Measurements from ENCODE around the gene UTP14C.
"Not testable (repeated sequence)": the region's sequence is repeated elsewhere in the genome, so short reads cannot be mapped to it uniquely, and the experiment has no call there.

UTP14C gene, protein sequence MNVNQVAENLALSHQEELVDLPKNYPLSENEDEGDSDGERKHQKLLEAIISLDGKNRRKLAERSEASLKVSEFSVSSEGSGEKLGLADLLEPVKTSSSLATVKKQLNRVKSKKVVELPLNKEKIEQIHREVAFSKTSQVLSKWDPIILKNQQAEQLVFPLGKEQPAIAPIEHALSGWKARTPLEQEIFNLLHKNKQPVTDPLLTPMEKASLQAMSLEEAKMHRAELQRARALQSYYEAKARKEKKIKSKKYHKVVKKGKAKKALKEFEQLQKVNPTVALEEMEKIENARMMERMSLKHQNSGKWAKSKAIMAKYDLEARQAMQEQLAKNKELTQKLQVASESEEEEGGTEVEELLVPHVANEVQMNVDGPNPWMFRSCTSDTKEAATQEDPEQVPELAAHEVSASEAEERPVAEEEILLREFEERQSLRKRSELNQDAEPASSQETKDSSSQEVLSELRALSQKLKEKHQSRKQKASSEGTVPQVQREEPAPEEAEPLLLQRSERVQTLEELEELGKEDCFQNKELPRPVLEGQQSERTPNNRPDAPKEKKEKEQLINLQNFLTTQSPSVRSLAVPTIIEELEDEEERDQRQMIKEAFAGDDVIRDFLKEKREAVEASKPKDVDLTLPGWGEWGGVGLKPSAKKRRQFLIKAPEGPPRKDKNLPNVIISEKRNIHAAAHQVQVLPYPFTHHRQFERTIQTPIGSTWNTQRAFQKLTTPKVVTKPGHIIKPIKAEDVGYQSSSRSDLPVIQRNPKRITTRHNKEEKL

DNA sequence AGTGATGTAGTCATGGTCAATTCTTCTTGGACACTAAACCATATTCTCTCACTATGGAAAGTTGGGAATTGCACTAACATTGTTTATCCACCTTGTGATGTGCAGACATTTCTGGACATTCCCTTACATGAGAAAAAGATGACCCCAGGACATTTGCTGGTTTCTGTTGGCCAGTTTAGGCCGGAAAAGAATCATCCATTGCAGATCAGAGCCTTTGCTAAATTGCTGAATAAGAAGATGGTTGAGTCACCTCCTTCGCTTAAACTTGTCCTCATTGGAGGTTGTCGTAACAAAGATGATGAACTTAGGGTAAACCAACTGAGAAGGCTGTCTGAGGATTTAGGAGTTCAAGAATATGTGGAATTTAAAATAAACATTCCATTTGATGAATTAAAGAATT is at the start of gene UTP14C:
Gene UTP14C, plus strand, starts transcription at position 211 of the 400 bp plus-strand sequence. CDS start 4,114 bp downstream, outside the sequence.
- no peak for DNase-seq

DNA sequence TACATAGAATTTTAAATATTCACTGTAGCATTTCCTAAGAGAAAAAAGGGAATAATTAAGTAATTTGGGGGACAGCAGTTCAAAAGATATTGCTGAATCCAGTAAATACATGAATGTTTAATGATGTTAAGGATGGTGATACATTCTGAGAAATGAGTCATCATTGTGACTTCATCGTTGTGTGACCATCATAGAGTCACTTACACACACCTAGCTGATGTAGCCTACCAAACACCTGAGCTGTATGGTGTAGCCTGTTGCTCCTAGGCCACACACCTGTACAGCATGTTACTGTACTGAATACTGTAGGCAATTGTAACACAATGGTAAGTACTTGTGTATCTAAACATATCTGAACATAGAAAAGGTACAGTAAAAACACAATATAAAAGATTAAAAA is 48.1 kb upstream of the UTP14C start:
- no peak for DNase-seq

DNA sequence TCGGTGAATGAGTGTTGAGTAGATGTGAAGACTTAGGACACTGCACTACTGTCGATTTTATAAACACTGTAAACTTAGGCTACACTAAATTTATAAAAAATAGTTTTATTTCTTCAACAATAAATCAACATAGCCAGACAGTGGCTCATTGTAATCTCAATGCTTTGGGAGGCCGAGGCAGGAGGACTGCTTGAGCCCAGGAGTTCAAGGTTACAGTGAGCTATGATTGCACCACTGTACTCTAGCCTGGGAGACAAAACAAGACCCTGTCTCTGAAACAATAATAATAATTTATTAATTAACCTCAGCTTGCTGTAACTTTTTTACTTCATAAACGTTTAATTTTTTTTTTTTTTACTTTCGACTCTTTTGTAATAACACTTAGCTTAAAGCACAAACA is 47.6 kb upstream of the UTP14C start:
- no peak for DNase-seq

DNA sequence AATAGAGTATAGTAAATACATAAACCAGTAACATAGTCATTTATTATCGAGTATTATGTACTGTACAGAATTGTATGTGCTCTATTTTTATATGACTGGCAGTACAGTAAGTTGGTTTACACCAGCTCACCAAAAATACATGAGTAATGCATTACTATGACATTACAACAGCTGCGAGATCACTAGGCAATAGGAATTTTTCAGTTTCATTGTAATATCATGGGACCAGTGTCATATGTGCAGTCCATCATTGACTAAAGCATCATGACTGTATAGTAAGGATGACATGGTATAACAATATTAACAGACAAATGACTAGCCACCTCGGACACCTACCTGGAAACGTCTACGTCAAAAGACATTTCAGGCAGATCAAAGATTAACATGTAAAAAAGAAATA is 46.9 kb upstream of the UTP14C start:
- DNase-seq: no peak

DNA sequence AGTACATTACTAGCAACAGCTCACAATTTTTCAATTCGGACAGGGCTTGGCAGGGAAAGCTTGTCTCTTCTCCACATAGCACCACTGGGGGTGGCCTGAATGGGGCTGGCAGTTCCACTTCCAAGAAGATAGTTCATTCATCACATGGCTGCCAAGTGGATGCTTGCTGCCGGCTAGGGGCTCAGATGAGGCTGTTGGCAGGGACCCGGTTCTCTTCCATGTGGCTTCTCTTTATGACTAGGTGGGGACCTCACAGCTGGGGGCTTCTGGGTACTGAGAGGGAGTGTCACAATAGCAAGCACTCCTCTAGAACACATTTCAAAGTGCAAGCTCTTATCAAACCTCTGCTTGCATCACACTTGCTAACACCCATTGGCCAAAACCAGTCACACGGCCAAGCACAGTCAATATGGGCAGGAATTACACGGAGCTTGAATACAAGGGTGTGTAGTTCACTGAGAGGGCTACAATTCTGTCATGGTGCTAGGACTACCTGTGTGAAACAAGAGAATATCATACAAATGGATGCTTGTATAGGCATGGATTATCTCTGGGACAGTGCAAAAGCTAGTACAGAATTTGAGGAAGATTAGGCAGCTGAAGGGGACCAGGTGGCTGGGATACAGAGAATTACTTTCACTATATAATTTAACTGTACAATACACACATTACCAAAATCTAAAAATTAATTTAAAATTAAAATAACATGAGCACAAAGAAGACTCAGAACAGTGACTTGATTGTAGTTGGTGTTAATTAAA is 45.5 kb upstream of the UTP14C start:
- no peak for DNase-seq

DNA sequence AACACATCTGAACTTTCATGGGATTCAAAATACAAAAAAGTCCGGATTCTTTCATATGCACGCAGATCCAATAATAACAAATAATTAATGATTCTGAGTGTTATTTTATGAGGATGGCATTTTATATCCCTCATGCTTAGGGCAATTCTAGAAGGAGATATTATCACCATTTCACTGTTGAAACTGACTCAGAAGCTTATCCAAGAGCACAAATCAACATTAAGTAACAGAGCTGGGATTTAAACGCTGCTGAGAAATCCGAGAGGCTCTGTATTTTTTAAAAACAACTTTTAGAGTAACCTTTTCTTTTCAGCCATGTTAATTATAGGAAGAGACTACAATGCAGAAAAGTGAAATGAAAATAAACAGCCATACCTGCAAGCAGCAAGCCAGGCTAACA is 43.6 kb upstream of the UTP14C start:
- DNase-seq: no peak

DNA sequence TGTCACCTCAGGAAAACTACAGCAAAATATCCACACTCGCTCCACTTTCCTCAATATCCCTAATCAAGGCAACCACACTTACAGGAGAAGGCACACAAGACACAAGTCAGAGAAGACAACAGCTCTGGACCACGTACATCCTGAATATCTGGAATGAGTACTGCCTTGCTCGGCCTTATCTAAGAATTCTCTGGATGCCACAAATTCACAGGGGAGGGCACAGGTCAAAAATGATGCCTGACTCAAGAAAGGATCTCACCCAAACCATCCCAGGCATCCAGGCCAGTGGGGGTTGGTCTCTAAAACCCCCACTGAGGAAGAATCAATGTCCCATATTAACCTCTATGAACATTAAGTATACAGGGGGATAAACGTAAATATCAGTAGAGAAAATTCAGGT is 43.1 kb upstream of the UTP14C start:
- no peak for DNase-seq

DNA sequence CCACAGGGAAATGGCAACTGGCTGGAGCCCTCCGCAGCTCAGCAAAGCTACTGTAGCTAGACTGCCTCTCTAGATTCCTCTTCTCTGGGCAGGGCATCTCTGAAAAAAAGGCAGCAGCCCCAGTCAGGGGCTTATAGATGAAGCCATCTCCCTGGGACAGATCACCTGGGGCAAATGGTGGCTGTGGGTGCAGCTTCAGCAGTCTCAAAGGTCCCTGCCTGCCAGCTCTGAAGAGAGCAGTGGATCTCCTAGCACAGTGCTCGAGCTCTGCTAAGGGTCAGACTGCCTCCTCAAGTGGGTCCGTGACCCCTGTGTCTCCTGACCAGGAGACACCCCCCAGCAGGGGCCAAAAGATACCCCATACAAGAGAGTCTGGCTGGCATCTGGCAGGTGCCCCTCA is 41.2 kb upstream of the UTP14C start:
- not testable (repeated sequence) for DNase-seq

DNA sequence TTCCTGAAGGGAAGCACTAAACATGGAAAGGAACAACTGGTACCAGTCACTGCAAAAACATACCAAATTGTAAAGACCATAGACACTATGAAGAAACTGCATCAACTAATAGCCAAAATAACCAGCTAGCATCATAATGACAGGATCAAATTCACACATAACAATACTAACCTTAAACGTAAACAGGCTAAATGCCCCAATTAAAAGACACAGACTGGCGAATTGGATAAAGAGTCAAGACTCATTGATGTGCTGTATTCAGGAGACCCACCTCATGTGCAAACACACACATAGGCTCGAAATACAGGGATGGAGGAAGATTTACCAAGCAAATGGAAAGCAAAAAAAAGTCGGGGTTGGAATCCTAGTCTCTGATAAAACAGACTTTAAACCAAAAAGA is 39.6 kb upstream of the UTP14C start:
- DNase-seq: not testable (repeated sequence)

DNA sequence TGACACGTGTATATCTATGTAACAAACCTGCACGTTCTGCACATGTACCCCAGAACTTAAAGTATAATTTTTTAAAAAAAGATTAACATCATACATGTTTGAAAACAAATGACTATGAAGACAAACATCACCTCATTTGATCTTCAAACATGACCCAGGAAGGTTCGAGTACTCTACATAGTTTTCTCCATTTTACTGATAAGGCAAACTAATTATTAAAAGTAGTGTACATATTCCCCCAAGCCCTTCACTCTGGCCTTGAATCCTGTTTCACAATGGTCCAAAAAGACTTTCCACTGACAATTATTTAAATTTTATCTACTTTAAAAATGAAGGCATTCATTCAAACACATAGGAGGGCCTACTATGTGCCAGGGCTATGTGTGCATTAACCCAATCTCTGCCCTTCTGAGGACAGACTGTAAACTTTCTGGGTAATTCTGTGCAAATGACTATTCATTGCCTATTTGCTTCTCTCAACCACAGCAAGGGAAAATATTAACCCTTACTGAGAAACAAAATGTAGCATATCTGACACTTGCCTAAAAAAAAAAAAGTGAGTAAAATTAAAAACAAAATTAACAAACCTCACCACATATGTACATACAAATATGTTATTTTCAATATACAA is 35.4 kb upstream of the UTP14C start:
- no peak for DNase-seq

DNA sequence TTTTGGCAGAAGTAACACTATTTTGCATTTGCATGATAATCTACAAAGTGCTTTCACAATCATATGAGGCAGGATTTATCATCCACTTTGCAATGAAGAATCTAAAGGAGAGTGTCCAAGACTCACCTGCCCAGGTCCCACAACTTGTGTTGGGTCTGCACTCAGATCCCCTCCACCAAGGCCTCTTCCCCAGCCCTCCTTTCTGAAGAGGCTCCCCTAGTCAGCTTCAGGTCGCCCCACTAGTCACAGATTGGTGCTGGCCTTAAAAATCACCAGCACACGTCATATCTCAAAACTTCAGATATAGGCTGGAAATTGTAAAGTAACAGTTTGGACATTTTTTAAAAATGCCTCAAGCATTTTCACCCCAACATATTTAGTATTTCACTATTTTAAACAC is 30.8 kb upstream of the UTP14C start:
- no peak for DNase-seq

DNA sequence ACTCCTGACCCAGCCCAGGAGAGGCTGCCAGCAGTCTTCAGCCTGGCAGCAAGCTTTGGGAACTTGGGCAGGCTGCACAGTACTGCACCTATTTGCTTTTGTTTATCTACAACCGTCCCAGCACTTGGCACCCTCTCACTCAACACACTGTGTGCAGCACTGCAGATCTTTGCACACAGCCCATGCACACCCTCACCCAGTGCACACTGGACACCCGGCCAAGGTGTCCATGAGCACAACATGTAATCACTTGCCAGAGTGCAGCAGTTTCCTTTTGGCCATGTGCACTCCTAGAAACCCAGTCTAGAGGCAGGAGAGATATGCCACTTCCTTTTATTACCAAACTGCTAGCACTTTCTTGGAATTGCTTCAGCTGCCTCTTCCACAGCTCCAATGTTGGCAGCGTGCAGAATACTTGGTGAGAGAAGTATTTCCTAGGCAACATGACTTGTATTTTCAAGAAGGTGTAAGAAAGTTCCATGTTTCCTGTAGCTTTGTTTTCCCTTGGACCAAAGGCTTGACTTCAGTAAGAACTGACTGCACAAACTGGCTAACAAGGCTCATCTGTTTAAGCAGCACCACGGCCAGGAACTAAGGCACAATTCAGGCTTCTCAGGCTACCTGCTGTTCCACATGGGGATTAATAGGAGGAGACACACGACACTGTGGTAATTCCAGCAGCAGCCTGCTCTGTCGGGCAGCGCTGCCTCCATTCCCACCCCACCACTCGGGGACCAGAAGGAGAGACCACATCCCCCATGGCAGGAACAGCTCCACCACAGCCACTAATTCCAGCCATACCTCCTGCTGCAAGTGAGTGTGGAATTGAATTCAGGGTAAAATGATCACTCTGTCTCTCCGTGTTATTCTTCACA is 28.6 kb upstream of the UTP14C start:
- DNase-seq: no peak

DNA sequence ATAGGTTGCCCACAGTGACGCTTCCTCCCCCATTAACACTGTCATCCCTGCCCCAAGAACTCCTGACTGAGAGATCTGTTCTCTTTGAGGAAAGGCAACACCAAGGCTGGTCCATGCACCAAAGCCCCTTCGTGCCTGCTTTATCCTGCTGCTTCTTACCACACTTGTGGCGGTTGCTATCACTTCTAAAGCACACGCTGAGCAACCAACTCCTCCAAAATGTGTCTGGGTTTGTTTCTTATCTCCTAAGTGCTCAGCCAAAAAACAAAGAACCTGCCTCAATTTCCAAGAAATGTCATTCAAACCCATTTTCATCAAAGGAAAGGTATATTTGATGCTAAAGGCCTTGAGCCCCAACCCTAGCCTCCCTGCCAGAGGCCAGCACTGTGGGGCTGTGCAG is 27.9 kb upstream of the UTP14C start:
- no peak for DNase-seq

DNA sequence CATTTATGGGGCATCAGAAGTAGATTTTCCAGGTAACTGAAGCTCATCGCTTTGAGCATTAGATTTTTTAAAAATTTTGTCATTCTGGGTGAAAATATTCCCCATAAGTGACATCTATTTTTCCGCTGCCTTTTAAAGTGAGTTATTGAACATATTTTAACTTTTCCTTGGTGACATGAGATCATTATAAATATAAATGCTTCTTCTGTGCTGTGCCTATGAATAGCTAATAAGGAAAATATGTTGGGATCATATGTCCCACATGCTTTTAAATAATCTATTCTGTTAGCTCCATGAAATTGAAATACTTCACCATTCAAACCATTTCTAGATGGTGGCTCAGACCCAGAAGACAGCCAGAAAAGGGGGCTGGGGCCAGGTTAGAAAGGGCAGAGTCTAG is 27.3 kb upstream of the UTP14C start:
- DNase-seq: no peak

DNA sequence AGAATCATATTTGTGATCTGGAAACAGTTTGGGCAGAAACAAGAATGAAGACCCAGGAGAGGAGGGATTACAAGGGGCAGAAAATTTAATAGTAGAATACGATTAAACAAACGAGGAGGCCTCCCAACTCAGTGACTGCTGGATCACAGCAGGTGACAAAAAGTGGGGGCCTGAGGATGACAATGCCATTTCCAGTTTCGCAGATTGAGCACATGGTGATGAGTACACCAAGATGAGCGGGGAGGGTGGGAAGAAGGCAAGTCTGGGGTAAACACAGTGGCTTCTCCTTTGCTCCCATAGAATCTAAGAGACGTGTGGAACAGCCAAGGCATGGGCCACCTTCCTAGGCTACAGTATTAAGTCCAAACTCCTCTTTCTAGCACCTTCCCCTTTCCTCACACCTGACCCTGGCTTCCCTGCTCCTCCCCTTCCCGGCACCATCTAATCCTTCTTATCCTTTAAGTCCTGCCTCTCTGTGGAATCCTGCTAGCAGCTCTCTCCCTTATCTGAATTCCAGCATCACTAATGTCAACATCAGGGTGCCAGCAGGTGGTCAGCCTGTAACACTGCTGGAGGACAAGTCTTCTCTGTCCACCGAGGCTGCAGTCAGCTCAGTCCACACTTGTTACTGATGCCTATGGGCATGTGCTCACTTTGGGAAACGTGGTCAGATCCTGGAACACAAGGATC is 26.7 kb upstream of the UTP14C start:
- DNase-seq: no peak

DNA sequence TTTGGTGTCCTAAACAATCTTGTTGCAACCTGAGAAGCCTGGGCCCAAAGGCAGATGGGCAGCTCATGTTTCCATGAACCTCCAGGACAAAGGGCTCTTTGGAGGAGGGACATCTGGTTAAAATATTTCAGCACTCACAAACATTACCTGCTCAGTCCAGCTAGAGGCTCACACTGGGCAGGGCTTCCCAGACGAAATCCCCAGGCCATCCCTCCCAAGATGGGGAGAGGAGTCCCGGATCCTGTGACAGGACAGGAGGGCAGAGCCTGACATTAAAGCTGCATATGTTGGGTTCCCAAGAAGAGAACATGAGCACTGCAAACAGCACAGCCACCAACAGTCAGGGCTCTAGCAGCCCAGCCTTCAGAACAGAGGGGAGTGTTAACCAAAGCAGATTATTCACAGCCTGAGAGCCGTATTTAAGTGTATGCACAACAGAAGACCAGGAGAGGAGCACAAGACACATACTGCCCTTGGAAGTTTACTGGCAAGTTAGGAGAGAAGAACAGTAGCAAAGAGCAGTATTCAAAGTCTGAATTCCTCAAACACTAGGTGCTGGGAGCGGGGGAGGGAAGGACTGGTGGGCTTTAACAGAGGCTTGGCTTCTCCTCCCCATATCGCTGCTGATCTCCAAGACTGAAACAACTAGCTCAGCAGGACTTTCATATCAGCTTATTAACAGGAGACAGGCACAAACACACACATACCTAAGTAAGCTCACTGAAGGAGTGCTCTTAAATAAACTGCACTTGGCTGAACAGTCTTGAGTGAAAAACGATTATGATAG is 25.6 kb upstream of the UTP14C start:
- DNase-seq: peak; percentile 33

DNA sequence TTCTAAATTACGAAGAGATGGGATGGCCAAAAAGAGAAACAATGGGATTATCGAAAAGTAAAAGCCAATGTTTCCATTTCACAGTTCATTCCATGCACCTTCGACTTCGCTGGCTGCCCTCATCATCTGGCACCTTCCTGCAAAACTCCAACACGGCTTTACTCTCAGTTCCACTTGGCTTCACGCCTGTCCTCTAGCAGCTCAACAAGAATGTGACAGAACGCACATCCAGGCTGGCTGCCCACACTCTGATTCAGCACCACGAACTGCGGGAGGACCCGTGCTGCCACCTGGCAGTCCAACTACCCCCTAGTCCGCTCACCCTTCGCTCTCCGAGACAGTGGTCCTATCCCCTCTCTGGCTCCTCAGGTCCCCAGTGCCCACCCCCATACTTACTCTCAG is 25.0 kb upstream of the UTP14C start:
- DNase-seq: peak; percentile 30

DNA sequence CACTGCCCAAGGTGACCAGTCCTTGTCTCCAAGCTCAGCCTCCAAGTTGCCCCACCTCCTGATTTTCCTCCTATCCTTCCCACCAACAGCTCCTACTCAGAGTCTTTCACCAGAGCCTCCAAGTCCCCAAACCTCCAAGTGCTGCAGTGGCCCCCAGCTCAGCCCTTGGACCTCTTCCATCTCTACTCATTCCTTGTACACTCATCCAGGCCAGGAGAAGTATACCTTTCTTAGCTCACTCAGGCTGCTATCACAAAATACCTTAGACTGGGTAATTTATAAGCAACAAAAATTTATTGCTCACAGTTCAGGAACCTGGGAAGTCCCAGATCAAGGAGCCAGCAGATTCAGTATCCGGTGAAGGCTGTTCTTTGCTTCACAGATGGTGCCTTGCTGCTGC is 24.6 kb upstream of the UTP14C start:
- no peak for DNase-seq

DNA sequence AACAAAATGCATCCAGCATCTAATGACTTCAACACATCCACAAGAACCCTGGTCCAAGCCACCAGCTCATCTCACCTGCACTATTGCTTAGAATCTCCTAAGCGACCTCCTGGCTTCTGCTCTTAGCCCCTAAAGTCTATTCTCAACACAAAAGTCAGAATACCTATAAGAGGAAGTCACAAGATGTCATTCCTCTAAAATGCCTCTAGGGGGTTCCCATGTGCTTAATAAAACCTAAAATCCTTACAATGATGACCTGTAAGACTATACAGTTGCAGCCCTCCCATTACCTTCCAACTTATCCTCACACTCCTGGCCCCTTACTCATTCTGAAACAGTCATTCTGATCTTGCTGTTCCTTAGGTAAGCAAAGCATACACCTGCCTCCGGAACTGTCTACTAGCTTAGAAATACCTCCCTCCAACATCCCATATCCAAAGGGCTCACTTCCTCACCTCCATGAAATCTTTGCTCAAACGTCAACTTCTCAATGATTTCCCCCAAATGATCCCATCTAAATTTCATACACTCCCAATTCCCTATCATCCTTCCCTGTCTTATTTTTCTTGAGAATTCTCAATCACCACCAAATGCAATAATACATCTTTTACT is 23.3 kb upstream of the UTP14C start:
- DNase-seq: peak; percentile 14

DNA sequence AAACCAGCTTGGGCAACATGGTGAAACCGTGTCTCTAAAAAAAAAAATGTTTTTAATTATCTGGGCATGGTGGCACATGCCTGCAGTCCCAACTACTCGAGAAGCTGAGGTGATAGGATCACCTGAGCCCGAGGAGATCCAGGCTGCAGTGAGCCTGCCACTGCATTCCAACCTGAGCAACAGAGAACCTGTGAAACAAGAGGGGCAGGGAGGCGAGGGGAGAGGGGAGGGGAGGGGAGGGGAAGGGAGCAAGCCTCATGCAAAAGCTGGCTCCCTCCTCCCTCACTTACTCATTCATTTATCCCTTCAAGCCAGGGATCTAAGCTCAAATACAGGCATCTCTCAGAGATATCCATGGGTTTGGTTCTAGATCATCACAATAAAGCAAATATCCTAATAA is 22.1 kb upstream of the UTP14C start:
- no peak for DNase-seq

Measured in DMS79 treated with DMSO at 0.1 percent for 48 hours (cell line).